Osteocyte (in vitro differentiated cells): Measurements from ENCODE around the gene DSE. TPM values are rescaled to one million over a fixed set of nuclear protein-coding genes. Genes with fewer than 3 reads are reported as not detected.
"Not testable (repeated sequence)": the region's sequence is repeated elsewhere in the genome, so short reads cannot be mapped to it uniquely, and the experiment has no call there.

Experiments used
- DNase-seq: peaks from one replicate; pipeline ENCODE4 v3.0.0; 2021; ENCODE audit warnings: mixed read lengths; ENCODE audit not compliant: unreplicated experiment; ENCODE audit errors: extremely low spot score
- H3K27ac Mint-ChIP-seq: one replicate; pipeline ENCODE4 v1.8.0; 2021; ENCODE audit warnings: mild to moderate bottlenecking, mixed read lengths; ENCODE audit not compliant: unreplicated experiment
- H3K27me3 Mint-ChIP-seq: one replicate; pipeline ENCODE4 v1.8.0; 2021; ENCODE audit warnings: mixed read lengths; ENCODE audit not compliant: unreplicated experiment
- H3K36me3 Mint-ChIP-seq: one replicate; pipeline ENCODE4 v1.8.0; 2021; ENCODE audit warnings: mixed read lengths; ENCODE audit not compliant: unreplicated experiment
- H3K4me1 Mint-ChIP-seq: one replicate; pipeline ENCODE4 v1.8.0; 2021; ENCODE audit warnings: mixed read lengths; ENCODE audit not compliant: unreplicated experiment
- H3K4me3 Mint-ChIP-seq: one replicate; pipeline ENCODE4 v1.8.0; 2021; ENCODE audit warnings: mild to moderate bottlenecking, moderate library complexity, mixed read lengths; ENCODE audit not compliant: unreplicated experiment
- H3K9me3 Mint-ChIP-seq: one replicate; pipeline ENCODE4 v1.8.0; 2021; ENCODE audit warnings: mixed read lengths; ENCODE audit not compliant: unreplicated experiment
- CTCF ChIP-seq: fragments of 200-600 bp; sonication (generic); IDR thresholded peaks from 2 replicates; pipeline ENCODE4 v1.5.0; 2021; ENCODE audit warnings: antibody characterized with exemption, mild to moderate bottlenecking, moderate library complexity
- long read RNA-seq: library from polyadenylated mRNA; unstranded; transcript quantifications from one replicate; pipeline ENCODE4 v2.0.0, GENCODE V29; 2021
- total RNA-seq: library from RNA; stranded (reverse); gene quantifications from 2 replicates; pipeline ENCODE4 v1.2.1, GENCODE V29; 2021

The DSE gene
- total RNA-seq = 57.2 and 67.1 TPM in 2 replicates
- long read RNA-seq, full-length matches to known transcripts = 33 of 150 reads
- long read RNA-seq, partial matches to known transcripts = 23 of 150 reads
- long read RNA-seq, other reads (novel, unspliced or antisense) = 94 of 150 reads

- no peak for TF ChIP-seq CTCF
- Mint-ChIP-seq H3K36me3 (no peaks in the 10 kb centered on the region), H3K27ac (peak within 1 kb of the TSS; percentile 97), H3K4me3 (peak within 1 kb of the TSS; percentile 90), H3K4me1 (peaks cover 42% of the 10 kb centered on the region), H3K27me3 (no peaks in the 10 kb centered on the region), H3K9me3 (no peaks in the 10 kb centered on the region)
- DNase-seq = peak; percentile 89
Measured at GRCh38 chr6:116370760-116371119, at the start of gene DSE. TSS of gene DSE (plus strand) at chr6:116370947. CDS start at chr6:116399251, 28,304 bp downstream.

GRCh38 chr6:116321933-116322332 lies 48.8 kb upstream of the DSE start:
- H3K27ac Mint-ChIP-seq, H3K4me1 Mint-ChIP-seq, H3K36me3 Mint-ChIP-seq, DNase-seq, H3K27me3 Mint-ChIP-seq, H3K4me3 Mint-ChIP-seq, H3K9me3 Mint-ChIP-seq: not testable (repeated sequence)

DNA sequence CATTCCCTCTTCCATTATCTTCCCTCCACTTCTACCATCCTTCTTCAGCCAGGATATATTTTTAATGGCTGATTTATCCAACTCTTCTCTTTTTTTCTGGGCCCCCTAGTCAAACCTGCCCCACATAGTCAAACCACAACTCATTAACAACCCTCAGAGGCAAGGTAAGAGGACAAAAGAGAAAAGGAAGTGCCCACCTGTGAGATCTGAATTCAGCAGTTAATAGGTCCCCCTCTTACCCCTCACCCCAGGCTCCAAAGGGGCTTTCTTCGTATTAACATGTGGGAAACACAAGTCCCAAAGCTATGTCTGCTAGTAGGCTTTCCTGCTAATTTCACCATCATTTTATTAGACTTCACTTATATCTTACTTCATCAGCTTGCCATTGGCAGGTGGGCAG lies 46.9 kb upstream of the DSE start:
- peaks cover 23% of the 10 kb centered on the region for H3K4me1 Mint-ChIP-seq
- no peak for DNase-seq
- H3K9me3 Mint-ChIP-seq = no peaks in the 10 kb centered on the region
- H3K36me3 Mint-ChIP-seq = no peaks in the 10 kb centered on the region
- no peaks in the 10 kb centered on the region for H3K27me3 Mint-ChIP-seq
- H3K4me3 Mint-ChIP-seq = no peak overlapping the region
- no peak overlapping the region for H3K27ac Mint-ChIP-seq
- TF ChIP-seq CTCF = no peak

DNA sequence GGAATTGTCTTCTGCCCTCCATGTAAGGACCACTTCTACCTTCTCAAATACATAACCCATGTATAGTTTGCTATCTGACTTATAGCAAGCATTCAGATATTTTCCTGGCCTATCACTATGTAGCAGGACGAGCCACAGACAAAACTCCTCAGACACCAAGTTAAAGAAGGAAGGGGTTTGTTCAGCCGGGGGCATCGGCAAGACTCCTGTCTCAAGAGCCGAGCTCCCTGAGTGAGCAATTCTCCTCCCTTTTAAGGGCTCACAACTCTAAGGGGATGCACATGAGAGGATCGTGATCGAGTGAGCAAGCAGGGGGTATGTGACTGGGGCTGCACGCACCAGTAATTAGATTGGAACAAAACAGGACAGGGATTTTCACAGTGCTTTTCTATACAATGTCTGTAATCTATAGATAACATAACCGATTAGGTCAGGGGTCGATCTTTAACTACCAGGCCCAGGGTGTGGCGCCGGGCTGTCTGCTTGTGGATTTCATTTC lies 45.1 kb upstream of the DSE start:
- peaks cover 32% of the 10 kb centered on the region for H3K4me1 Mint-ChIP-seq
- not testable (repeated sequence) for H3K9me3 Mint-ChIP-seq

GRCh38 chr6:116326181-116326671 lies 44.5 kb upstream of the DSE start:
- Mint-ChIP-seq H3K27me3 (no peaks in the 10 kb centered on the region), H3K9me3 (no peaks in the 10 kb centered on the region), H3K4me3 (no peak overlapping the region), H3K27ac (no peak overlapping the region), H3K4me1 (peaks cover 32% of the 10 kb centered on the region), H3K36me3 (peaks cover 1% of the 10 kb centered on the region)
- no peak for TF ChIP-seq CTCF
- no peak for DNase-seq

More for the DNA sequence above, 45.1 kb upstream of the DSE start:
- not testable (repeated sequence) for DNase-seq, H3K36me3 Mint-ChIP-seq, H3K27ac Mint-ChIP-seq, H3K4me3 Mint-ChIP-seq, H3K27me3 Mint-ChIP-seq

DNA sequence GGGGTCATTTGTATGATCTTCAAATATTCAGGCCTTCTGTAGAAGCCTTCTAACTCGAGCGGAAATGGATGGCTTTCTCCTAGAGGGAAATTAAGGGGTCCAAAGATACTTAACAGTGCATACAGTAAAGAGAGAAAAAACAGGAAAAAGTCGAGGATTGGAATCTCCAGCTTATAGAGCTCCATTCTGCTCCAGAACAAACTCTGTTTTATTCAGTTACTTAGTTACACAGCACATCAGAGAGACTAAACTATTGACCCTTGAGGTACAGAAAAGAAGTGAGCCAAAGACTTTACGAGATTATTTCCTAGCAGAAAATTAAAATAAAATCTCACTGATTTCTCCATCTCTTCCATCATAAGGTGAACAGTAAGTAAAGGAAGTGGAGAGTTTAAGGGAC lies 43.8 kb upstream of the DSE start:
- Mint-ChIP-seq H3K4me1 (peaks cover 32% of the 10 kb centered on the region), H3K27me3 (no peaks in the 10 kb centered on the region), H3K4me3 (no peak overlapping the region), H3K36me3 (peaks cover 1% of the 10 kb centered on the region), H3K9me3 (no peaks in the 10 kb centered on the region), H3K27ac (no peak overlapping the region)
- no peak for TF ChIP-seq CTCF
- no peak for DNase-seq
